WI38 (cell line): ENCODE results near the gene UBE2I.

Experiments used
- H3K4me3 ChIP-seq: 2 replicates; pipeline ENCODE4 v1.5.1; 2011; ENCODE audit warnings: low read depth, mild to moderate bottlenecking, control low read depth, low read length
- CTCF ChIP-seq: IDR thresholded peaks from 2 replicates; pipeline ENCODE4 v1.5.1; 2012; ENCODE audit warnings: low read depth, mild to moderate bottlenecking, control low read depth, low read length

UBE2I gene

GRCh38 chr16:1354815-1355540, 45.5 kb downstream of the UBE2I start:
- H3K4me3 ChIP-seq = no peak overlapping the region
- TF ChIP-seq CTCF = no peak

- TF ChIP-seq CTCF = no peak
- H3K4me3 ChIP-seq = no peak overlapping the region
Measured at GRCh38 chr16:1355591-1355990, 46.2 kb downstream of the UBE2I start.

GRCh38 chr16:1356061-1356900, 46.8 kb downstream of the UBE2I start:
- no peak overlapping the region for H3K4me3 ChIP-seq
- TF ChIP-seq CTCF = no peak

- no peak overlapping the region for H3K4me3 ChIP-seq
- no peak for TF ChIP-seq CTCF
Measured at GRCh38 chr16:1357906-1358566, 48.6 kb downstream of the UBE2I start.

GRCh38 chr16:1361685-1362360, 52.4 kb downstream of the UBE2I start:
- no peak for TF ChIP-seq CTCF
- H3K4me3 ChIP-seq = no peak overlapping the region

- TF ChIP-seq CTCF = no peak
- H3K4me3 ChIP-seq = no peak overlapping the region
Measured at GRCh38 chr16:1362807-1363206, 53.4 kb downstream of the UBE2I start.
